IPS DF 6.9 (cell line): ENCODE results near the gene C11orf21.
"Not testable (repeated sequence)": the region's sequence is repeated elsewhere in the genome, so short reads cannot be mapped to it uniquely, and the experiment has no call there.

ENCODE experiments used
- DNase-seq: peaks from one replicate; pipeline ENCODE4 v3.0.0-alpha.2; 2013; ENCODE audit warnings: low read depth, low spot score
- H3K27ac ChIP-seq: one replicate; pipeline ENCODE4 v1.5.1; 2013; ENCODE audit warnings: low read length, control low read depth
- H3K27me3 ChIP-seq: 2 replicates; pipeline ENCODE4 v1.6.1; 2013; ENCODE audit warnings: mild to moderate bottlenecking, low read length; ENCODE audit not compliant: control insufficient read depth, insufficient read depth
- H3K36me3 ChIP-seq: 2 replicates; pipeline ENCODE4 v1.6.1; 2013; ENCODE audit warnings: low read length; ENCODE audit not compliant: control insufficient read depth, insufficient read depth
- H3K4me1 ChIP-seq: 2 replicates; pipeline ENCODE4 v1.6.1; 2013; ENCODE audit warnings: low read length; ENCODE audit not compliant: control insufficient read depth, insufficient read depth
- H3K4me3 ChIP-seq: 2 replicates; pipeline ENCODE4 v1.5.1; 2013; ENCODE audit warnings: mild to moderate bottlenecking, low read length
- H3K9me3 ChIP-seq: 2 replicates; pipeline ENCODE4 v1.6.1; 2013; ENCODE audit warnings: low read length, inconsistent platforms; ENCODE audit not compliant: control insufficient read depth, insufficient read depth
- WGBS: extraction: QIAGEN DNeasy Blood & Tissue Kit; methylation state at CpG from one replicate; pipeline ENCODE4 v1.1.7; 2013; ENCODE audit warnings: mixed read lengths, missing lambda C conversion rate; ENCODE audit not compliant: insufficient read length, insufficient coverage; 5-methylcytosine and 5-hydroxymethylcytosine counted together

The C11orf21 gene

DNA sequence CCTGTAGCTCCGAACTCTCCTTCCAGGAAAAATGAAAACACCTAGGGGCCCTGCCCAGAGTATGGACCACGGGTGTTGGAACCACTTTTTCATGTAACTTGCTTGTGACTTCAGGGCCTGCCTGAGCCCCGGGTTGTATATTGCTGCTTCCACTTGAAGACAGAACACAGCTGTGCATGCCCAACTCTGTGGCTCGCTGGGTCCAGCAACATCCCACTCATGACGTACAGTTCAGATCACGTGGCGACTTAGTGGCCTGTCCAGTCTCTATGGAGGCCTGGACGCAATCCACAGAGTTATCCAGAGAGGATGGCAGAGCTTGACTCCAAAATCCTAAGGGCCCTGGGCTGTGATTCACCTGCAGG is 6.8 kb downstream of the C11orf21 start:
- WGBS, result no CpG with 5 or more reads among the region's 8 CpGs
- H3K27ac ChIP-seq, result no peak overlapping the region
- H3K4me3 ChIP-seq, result no peak overlapping the region

GRCh38 chr11:2293984-2294925 is 7.5 kb downstream of the C11orf21 start:
- H3K4me3 ChIP-seq, result no peak overlapping the region
- DNase-seq, result no peak
- H3K4me1 ChIP-seq, result no peaks in the 10 kb centered on the region
- H3K27me3 ChIP-seq, result no peaks in the 10 kb centered on the region
- no CpG with 5 or more reads among the region's 27 CpGs for WGBS
- no peak overlapping the region for H3K27ac ChIP-seq
- no peaks in the 10 kb centered on the region for H3K36me3 ChIP-seq
- H3K9me3 ChIP-seq, result no peaks in the 10 kb centered on the region

More for the DNA sequence above, 6.8 kb downstream of the C11orf21 start:
- Histone ChIP-seq H3K36me3 (no peaks in the 10 kb centered on the region), H3K27me3 (no peaks in the 10 kb centered on the region), H3K4me1 (no peaks in the 10 kb centered on the region), H3K9me3 (no peaks in the 10 kb centered on the region)
- no peak for DNase-seq

DNA sequence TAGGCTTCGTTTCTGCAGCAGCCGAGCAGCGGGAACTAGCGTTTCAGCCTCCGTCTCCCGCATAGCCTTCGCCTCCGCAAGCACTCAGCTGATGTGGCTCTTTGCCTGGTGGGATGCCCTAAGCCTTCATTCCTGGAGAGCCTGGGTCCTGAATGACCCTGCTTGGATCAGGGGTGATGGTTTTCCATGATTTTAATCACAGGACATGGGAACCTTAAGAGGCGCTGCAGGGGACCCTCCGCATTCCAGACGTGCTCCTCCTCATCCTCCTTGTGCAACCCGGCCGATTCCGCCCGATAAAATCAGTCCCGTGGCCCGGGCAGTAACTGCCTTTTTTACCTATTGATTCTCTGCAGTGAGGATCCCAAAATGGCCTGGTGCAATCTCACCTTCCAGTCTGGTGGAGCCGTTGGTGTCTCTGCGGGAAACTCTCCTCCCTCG is 8.2 kb downstream of the C11orf21 start:
- WGBS, result no CpG with 5 or more reads among the region's 20 CpGs
- no peak for DNase-seq
- H3K4me3 ChIP-seq, result no peak overlapping the region
- no peaks in the 10 kb centered on the region for H3K36me3 ChIP-seq
- no peaks in the 10 kb centered on the region for H3K4me1 ChIP-seq
- no peaks in the 10 kb centered on the region for H3K9me3 ChIP-seq
- no peaks in the 10 kb centered on the region for H3K27me3 ChIP-seq
- H3K27ac ChIP-seq, result no peak overlapping the region

- Histone ChIP-seq H3K27ac (no peak overlapping the region), H3K4me3 (no peak overlapping the region), H3K27me3 (peaks cover 2% of the 10 kb centered on the region; the same call in 1 of the 2 replicates), H3K36me3 (no peaks in the 10 kb centered on the region), H3K4me1 (no peaks in the 10 kb centered on the region), H3K9me3 (no peaks in the 10 kb centered on the region)
- WGBS, result no CpG with 5 or more reads among the region's 10 CpGs
- DNase-seq, result no peak
These were observed 11.3 kb downstream of the C11orf21 start for GRCh38 chr11:2290351-2290841.

DNA sequence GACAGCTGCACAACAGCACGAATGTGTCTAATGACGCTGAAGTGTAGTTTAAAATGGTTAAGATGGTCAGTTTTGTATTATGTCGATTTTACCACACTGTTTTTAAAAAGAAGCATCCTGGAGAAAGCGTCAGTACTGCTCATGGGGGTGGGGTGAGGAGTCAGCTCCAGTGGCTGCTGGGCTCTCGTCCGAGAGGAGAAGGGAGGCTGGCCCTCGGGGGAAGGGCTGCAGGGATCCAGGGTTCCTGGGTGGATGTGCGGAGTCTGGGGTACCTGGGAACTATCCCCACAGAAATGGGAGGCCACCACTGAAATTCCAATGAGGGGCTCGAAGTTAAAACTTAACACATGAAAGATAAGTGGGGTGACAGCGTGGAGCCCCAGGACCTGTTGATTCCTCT is 11.9 kb downstream of the C11orf21 start:
- no peak overlapping the region for H3K4me3 ChIP-seq
- no peaks in the 10 kb centered on the region for H3K36me3 ChIP-seq
- peaks cover 4% of the 10 kb centered on the region; the same call in 1 of the 2 replicates for H3K27me3 ChIP-seq
- H3K9me3 ChIP-seq, result no peaks in the 10 kb centered on the region
- no peaks in the 10 kb centered on the region for H3K4me1 ChIP-seq
- DNase-seq, result no peak
- no peak overlapping the region for H3K27ac ChIP-seq
- WGBS, result no CpG with 5 or more reads among the region's 10 CpGs

- H3K4me3 ChIP-seq, result no peak overlapping the region
- H3K36me3 ChIP-seq, result no peaks in the 10 kb centered on the region
- no CpG with 5 or more reads among the region's 6 CpGs for WGBS
- H3K4me1 ChIP-seq, result no peaks in the 10 kb centered on the region
- no peak overlapping the region for H3K27ac ChIP-seq
- H3K9me3 ChIP-seq, result no peaks in the 10 kb centered on the region
- H3K27me3 ChIP-seq, result peaks cover 4% of the 10 kb centered on the region; the same call in 1 of the 2 replicates
- DNase-seq, result no peak
These were observed 12.4 kb downstream of the C11orf21 start for GRCh38 chr11:2289350-2289749.

- Histone ChIP-seq H3K4me3 (no peak overlapping the region), H3K27ac (no peak overlapping the region), H3K9me3 (no peaks in the 10 kb centered on the region), H3K4me1 (no peaks in the 10 kb centered on the region), H3K27me3 (peaks cover 4% of the 10 kb centered on the region; the same call in 1 of the 2 replicates), H3K36me3 (no peaks in the 10 kb centered on the region)
- DNase-seq, result no peak
- WGBS, result no CpG with 5 or more reads among the region's 16 CpGs
These were observed 14.6 kb downstream of the C11orf21 start for GRCh38 chr11:2287091-2287490.

- H3K36me3 ChIP-seq, H3K27ac ChIP-seq, H3K4me3 ChIP-seq, DNase-seq, H3K27me3 ChIP-seq, H3K4me1 ChIP-seq, H3K9me3 ChIP-seq: not testable (repeated sequence)
- no CpG with 5 or more reads among the region's 13 CpGs for WGBS
These were observed 15.4 kb downstream of the C11orf21 start for GRCh38 chr11:2286350-2286749.

DNA sequence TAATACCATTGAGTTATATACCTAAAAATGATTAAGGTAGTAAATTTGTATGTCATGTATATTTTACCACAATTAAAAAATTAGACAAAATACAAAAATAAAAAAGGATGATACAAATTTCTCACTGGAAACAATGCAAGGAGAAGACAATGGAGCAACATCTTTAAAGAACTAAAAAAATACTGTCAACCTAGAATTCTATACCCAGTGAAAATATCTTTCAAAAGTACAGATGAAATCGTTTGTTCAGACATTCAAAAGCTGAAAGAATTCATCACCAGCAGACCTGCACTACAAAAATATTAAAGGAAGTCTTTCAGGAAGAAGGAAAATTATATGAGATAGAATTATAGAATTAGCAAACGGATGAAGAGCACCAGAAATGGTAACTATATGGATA is 21.5 kb downstream of the C11orf21 start:
- Histone ChIP-seq H3K27me3 (peaks cover 4% of the 10 kb centered on the region; the same call in 1 of the 2 replicates), H3K36me3 (no peaks in the 10 kb centered on the region), H3K4me1 (peaks cover 3% of the 10 kb centered on the region; the same call in 1 of the 2 replicates), H3K9me3 (no peaks in the 10 kb centered on the region), H3K27ac (no peak overlapping the region), H3K4me3 (no peak overlapping the region)
- WGBS, result no CpG with 5 or more reads among the region's 2 CpGs
- DNase-seq, result no peak

DNA sequence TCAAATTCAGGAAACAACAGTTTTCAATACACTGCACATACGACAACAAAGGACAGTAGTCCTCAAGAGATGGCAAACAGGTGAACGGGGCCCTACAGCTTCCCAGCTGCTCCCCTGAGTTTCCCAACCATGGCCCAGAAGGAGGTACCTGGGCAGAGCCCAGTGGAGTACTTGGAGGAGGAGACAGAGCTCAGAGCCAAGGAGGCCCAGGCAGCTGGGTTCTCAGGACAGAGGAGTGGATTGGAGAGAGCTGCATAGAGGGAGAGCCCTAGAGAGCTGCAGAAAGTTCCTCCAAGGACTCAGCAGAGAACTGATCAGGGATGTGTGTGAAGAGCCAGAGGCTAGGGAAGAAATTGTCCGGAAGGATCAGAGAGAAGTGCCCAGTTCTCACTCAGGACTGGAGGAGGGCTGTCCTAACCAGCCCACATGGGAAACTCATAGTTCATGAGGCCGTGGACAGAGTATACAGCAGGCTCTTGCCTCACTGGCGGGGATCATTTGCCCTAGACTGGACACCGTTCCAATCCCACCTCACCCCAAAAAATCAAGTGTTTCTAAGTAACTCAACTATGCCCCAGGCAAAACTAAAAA is 23.7 kb downstream of the C11orf21 start:
- no CpG with 5 or more reads among the region's 6 CpGs for WGBS
- no peak overlapping the region for H3K4me3 ChIP-seq
- no peak for DNase-seq
- no peaks in the 10 kb centered on the region for H3K9me3 ChIP-seq
- peaks cover 3% of the 10 kb centered on the region; the same call in 1 of the 2 replicates for H3K4me1 ChIP-seq
- H3K27ac ChIP-seq, result no peak overlapping the region
- H3K36me3 ChIP-seq, result no peaks in the 10 kb centered on the region
- peaks cover 4% of the 10 kb centered on the region for H3K27me3 ChIP-seq
